Neural crest cell (in vitro differentiated cells): ENCODE data around the gene ATP6V0D1. TPM values are rescaled to one million over a fixed set of nuclear protein-coding genes. Genes with fewer than 3 reads are reported as not detected.

Experiments
- DNase-seq: peaks from one replicate; pipeline ENCODE4 v3.0.0; 2021; ENCODE audit warnings: low read depth, mixed read lengths, low spot score
- H3K27ac Mint-ChIP-seq: one replicate; pipeline ENCODE4 v1.8.0; 2021; ENCODE audit warnings: mild to moderate bottlenecking, mixed read lengths; ENCODE audit not compliant: unreplicated experiment
- H3K27me3 Mint-ChIP-seq: 2 replicates; pipeline ENCODE4 v1.8.0; 2021; ENCODE audit warnings: low read depth, mild to moderate bottlenecking, mixed read lengths
- H3K36me3 Mint-ChIP-seq: 2 replicates; pipeline ENCODE4 v1.8.0; 2021; ENCODE audit warnings: low read depth, mild to moderate bottlenecking, mixed read lengths
- H3K4me1 Mint-ChIP-seq: 2 replicates; pipeline ENCODE4 v1.8.0; 2021; ENCODE audit warnings: mixed read lengths
- H3K4me3 Mint-ChIP-seq: one replicate; pipeline ENCODE4 v1.8.0; 2021; ENCODE audit warnings: mild to moderate bottlenecking, mixed read lengths
- H3K9me3 Mint-ChIP-seq: 2 replicates; pipeline ENCODE4 v1.8.0; 2021; ENCODE audit warnings: mixed read lengths
- total RNA-seq: library from RNA; stranded (reverse); gene quantifications from 2 replicates; pipeline ENCODE4 v1.2.1, GENCODE V29; 2021
- TF ChIP-seq, protein P1 (sequence below): fragments of 200-600 bp; sonication (generic); conservative IDR thresholded peaks from 2 replicates; pipeline ENCODE4 v1.5.0; 2021; ENCODE audit warnings: antibody characterized with exemption, mild to moderate bottlenecking

Gene ATP6V0D1
- total RNA-seq, 1 donor from 2014 or later, result 54.7 TPM

DNA sequence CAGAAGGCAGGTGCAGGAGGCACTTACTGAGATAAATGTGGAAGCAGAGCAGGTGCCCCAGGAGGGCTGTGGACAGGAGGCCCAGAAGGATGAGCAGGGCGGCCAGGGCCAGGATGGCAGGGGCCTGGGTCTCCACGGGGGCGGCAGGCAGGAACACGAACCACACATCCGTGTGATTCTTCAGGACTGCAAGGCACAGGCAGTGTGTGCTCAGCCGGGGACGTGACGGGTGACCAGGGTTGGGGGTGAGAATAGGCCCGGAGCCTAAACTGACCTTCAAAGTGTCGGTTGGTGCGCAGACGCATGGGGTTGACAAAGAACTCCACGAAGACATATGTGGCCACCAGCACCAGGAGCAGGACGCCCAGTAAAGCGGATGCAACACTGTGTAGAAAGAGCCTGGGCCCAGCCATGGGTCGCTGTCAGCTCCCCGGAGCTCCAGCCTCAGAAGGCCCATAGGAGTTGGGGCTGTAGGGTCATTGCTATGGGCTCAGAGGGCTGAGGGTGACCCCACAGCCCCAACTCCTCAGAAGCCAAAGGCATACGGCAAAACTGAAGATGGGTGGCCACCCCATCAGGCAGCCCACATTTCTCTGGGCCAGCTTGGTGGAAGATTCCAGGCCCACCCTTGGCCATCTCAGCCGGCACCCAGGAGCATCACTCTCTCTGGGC lies 82.3 kb downstream of the ATP6V0D1 start:
- peaks cover 30% of the 10 kb centered on the region for H3K27me3 Mint-ChIP-seq
- no peak overlapping the region for H3K4me3 Mint-ChIP-seq
- H3K27ac Mint-ChIP-seq, result no peak overlapping the region
- no peaks in the 10 kb centered on the region for H3K9me3 Mint-ChIP-seq
- DNase-seq, result no peak
- H3K4me1 Mint-ChIP-seq, result peaks cover 31% of the 10 kb centered on the region
- H3K36me3 Mint-ChIP-seq, result no peaks in the 10 kb centered on the region
- TF ChIP-seq, protein P1, sequence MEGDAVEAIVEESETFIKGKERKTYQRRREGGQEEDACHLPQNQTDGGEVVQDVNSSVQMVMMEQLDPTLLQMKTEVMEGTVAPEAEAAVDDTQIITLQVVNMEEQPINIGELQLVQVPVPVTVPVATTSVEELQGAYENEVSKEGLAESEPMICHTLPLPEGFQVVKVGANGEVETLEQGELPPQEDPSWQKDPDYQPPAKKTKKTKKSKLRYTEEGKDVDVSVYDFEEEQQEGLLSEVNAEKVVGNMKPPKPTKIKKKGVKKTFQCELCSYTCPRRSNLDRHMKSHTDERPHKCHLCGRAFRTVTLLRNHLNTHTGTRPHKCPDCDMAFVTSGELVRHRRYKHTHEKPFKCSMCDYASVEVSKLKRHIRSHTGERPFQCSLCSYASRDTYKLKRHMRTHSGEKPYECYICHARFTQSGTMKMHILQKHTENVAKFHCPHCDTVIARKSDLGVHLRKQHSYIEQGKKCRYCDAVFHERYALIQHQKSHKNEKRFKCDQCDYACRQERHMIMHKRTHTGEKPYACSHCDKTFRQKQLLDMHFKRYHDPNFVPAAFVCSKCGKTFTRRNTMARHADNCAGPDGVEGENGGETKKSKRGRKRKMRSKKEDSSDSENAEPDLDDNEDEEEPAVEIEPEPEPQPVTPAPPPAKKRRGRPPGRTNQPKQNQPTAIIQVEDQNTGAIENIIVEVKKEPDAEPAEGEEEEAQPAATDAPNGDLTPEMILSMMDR, result no peak

DNA sequence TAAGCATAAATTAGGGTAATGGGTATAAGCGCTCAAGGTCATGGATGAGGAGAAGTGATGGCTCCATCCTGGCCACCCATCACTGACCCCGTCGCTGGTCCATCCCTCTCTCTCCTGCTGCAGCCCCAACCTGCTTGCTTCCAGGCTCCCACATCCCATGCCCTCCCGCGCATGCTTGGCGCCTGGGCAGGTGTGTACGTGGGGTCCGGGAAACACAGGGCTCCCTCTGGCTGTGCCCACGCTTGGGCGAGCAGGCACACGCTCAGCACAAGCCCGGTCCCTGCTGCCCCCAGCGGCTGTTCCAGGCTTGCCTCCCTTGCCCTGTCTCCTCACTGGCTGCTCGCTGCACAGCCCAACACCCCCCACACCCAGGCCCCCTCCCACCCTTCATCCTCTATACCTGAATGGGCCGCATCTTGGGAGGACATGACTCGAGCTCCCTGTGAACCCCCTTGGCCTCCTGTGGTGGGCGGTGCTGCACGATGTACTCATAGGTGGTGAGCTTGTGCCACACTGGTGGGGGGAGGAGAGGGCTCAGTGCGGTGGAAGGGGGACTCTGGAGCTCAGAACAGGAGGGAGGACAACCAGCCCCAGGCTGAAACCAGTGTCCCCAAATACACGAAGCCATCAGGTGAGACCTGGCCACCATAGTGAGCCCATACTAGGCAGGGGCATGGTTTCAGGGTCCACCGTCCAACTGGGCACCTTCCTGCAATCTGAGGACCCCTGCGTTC lies 83.0 kb downstream of the ATP6V0D1 start:
- no peaks in the 10 kb centered on the region for H3K36me3 Mint-ChIP-seq
- H3K4me3 Mint-ChIP-seq, result no peak overlapping the region
- peaks cover 27% of the 10 kb centered on the region for H3K4me1 Mint-ChIP-seq
- H3K9me3 Mint-ChIP-seq, result no peaks in the 10 kb centered on the region
- H3K27ac Mint-ChIP-seq, result no peak overlapping the region
- DNase-seq, result no peak
- TF ChIP-seq, protein P1, result no peak
- peaks cover 36% of the 10 kb centered on the region for H3K27me3 Mint-ChIP-seq

DNA sequence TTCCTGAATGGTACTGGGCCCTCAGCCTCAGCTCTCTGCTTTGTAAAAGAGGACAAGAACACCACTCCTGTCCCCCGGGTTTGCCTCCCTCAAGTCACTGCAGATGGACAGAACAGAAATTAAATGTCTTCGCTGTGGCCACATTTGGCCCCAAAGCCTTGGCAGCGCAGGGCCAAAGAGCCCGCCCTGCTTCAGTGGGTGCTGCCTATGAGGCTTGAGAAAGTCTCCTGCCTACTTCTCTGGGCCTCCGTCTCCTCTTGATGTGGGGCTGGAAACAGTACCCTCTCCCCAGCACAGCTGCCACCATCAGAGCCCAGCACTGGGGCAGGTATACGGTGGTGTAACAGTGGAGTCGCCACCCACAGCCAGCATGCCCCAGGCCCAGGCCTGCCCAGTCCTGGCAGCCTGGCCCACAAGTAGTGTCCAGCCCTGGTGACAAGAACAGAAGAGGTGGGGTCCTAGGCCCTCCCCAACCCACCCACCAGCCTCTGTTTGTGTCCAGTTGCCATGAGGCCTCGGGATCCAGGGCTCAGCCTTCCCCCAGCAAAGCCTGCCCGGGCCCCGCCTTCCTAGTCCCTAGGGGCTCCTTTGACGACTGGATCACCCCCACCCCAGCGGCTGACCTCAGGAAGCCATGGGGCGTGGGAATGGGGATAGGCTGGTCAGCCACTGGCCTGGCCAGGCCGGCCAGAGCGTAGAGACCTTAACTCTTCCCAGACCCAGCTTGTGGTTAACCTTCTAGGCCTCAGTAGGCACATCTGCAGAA lies 83.7 kb downstream of the ATP6V0D1 start:
- no peaks in the 10 kb centered on the region for H3K36me3 Mint-ChIP-seq
- no peak for DNase-seq
- H3K27ac Mint-ChIP-seq, result peak overlapping the region; percentile 81
- no peaks in the 10 kb centered on the region for H3K9me3 Mint-ChIP-seq
- H3K27me3 Mint-ChIP-seq, result peaks cover 42% of the 10 kb centered on the region
- TF ChIP-seq, protein P1, result no peak
- peaks cover 29% of the 10 kb centered on the region for H3K4me1 Mint-ChIP-seq
- H3K4me3 Mint-ChIP-seq, result peak overlapping the region; percentile 56

DNA sequence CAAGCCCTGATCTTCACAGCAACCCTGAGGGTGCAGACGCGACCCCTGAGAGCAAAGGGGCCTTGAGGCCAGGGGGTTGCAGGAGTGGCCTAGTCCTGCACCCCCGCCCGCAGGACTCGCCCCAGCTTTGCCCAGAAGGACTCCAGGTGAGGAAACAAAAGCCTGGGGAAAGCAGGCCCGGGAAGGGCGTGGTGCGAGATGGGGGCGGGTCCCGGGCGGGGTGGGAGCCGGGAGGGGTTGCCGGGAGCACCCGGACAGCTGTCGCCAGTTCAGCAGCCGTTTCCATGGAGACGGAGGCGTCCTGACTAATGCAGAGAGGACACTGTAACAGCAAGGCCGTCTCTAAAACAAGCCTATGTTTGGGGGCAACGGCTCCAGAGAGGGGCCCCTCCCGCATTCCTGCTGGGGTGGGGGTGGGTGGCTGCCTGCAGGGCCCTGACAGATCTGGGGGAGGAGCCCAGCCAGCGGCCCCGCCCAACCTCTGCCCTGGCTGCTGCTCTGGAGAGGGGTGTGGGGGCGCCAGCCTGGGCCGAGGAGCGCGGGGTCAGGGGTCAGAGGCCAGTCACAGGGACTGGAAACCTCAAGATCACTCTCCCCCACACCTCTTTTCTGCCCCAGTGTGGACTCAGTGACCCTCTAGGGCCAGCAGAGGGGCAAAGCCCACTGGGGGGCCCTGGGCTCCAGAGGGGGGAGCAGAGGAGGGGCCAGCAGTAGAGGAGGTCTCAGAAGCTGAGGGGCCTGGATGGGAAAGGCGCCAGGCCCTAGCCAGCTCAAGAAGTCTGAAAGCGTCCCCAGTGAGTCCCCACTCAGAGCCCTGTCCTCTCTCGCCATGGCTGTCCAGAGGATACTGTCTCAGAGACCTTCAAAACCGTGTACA lies 84.6 kb downstream of the ATP6V0D1 start:
- peak overlapping the region; percentile 81 for H3K27ac Mint-ChIP-seq
- no peaks in the 10 kb centered on the region for H3K9me3 Mint-ChIP-seq
- H3K4me1 Mint-ChIP-seq, result peaks cover 26% of the 10 kb centered on the region
- peak; percentile 61 for DNase-seq
- H3K27me3 Mint-ChIP-seq, result peaks cover 48% of the 10 kb centered on the region
- H3K36me3 Mint-ChIP-seq, result no peaks in the 10 kb centered on the region
- TF ChIP-seq, protein P1, result no peak
- peak overlapping the region; percentile 68 for H3K4me3 Mint-ChIP-seq
